CD4-positive, alpha-beta T cell treated with Interleukin-6 at 100 ng/mL for 8 hours (primary cell): ENCODE results near the gene ACER3.
"Not testable (repeated sequence)": the region's sequence is repeated elsewhere in the genome, so short reads cannot be mapped to it uniquely, and the experiment has no call there.

Experiments
- DNase-seq: peaks from one replicate; pipeline ENCODE4 v3.0.0-alpha.2; 2020; ENCODE audit warnings: mixed read lengths, low spot score

ACER3 gene

DNA sequence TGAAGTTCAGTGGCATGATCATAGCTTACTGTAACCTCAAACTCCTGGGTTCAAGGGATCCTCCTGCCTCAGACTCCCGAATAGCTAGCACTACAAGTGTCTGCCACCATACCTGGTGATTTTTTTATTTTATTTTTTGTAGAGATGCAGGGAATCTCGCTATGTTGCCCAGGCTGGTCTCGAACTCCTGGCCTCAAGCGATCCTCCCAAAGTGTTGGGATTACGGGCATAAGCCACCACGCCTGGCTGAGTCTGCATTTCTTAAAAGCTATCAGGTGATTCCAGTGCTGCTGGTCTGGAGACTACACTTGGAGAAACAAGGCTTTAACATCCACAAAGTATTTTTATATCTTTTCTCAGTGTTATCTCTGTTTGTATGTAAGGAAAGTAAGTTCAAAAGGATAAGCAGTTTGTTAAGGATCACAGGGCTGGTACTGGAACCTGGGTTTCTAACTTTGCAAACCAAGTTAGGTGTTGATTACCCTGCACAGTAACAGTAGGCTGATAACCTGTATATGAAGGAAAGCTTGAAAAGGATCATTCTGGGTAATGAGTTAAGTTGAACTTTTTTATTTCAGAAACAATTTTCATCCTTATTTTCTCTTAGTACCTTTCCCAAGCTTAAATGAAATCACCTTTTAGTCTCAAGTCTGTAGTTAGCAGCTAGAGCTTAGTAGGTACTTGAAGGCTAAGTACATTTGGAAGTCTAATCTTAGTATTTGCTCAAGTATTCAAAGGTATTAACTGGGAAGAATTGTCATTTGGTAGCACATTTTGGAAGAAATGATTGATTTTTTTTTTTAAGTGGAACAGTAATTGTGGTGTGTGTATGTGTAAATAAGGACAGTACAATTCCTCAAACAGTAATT, 12.5 kb downstream of the ACER3 start:
- no peak for DNase-seq

DNA sequence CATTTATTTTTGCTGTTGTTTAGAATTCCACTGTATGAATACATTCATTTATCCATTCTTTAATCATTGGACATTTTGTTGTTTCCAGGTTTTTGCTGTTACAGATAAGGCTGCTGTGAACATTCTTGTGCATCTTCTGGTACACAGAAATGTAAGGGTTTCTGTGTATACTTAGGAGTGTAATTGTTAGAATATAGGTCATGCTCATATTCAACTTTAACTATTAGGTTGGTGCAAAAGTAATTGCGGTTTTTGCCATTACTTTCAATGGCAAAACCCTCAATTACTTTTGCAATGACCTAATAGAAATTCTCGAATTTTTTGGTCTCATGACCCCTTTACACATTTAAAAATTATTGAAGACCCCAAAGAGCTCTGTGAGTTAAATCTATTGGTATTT, 17.3 kb downstream of the ACER3 start:
- DNase-seq: no peak

DNA sequence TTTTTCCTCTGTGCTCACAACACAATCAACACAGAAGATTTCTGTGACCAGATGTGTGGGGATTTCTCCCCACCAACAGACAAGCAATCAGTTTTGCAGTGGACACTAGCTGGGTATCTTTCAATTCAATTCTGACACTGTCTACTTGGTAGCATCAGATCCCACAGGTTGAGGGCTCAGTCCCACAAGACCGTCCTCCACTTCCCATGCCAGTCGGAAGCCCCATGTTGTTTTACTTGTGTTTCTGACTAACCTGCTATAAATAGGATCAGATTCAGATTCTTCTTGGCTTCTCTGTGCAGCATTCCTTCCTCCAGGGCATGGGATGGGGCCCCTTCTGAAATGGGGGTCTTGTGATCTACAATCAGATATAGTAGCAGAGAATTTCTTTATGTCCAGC, 19.6 kb downstream of the ACER3 start:
- DNase-seq: no peak

DNA sequence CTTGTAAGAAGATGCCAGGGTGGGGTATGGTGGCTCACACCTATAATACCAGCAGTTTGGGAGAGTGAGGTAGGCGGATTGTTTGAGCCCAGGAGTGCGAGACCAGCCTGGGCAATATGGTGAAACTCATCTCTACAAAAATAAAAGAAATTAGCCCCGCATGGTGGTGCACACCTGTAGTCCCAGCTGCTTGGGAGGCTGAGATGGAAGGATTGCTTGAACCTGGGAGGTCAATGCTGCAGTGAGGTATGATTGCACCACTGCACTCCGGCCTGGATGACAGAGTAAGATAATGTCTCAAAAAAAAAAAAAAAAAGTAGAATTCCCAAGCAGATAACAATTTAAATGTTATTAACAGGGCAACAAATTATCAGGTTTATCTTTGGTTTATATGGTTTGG, 20.2 kb downstream of the ACER3 start:
- DNase-seq: no peak

DNA sequence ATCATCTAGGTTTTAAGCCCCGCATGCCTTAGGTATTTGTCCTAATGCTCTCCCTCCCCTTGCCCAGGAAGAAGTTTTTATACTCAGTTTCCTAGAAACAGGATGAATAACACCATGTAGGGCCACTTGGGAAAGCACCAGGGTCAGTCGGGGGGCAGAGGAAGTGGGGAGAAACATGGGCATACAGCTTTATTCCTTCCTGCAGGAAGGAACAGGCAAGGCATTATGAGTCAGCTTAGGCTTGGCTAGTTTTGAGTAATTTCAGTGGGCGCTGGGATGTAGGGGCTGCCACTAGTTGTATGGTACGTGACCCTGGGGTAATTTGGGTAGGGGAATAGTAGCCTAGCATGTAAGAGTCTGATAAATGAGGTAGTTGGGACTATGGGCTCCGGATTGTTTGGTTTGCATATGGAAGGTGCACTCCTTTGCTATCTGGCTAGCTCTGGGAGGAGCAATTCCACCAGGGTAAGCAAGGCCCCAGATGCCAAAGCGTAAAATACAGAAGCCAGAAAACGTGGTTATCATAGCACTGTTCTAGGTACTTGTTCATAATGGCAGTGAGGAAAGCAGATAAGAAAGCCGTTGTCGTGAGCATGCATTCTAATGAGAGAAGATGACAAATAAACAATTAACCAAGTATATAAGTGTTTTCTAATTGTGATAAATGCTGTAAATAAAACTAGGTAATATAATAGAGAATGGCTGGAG, 24.8 kb downstream of the ACER3 start:
- no peak for DNase-seq

DNA sequence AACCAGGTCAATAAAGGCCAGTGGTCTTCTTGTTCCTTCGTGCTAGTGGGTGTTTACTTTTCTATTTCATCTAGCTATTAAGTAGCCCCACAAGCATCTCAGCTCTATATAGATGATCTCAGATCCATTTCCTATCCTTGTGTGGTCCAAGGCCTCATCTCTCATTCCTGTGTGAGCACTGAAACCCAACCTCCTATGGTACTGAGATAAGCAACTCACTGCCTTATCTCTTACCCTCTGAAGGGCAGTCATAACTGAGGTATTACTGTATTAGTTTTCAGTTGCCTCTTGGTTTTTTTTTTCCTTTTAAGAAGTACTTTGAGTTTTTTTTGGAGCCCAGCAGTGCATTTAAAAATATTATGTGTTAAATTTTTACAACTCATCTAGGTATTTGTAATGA, 28.3 kb downstream of the ACER3 start:
- DNase-seq: no peak

DNA sequence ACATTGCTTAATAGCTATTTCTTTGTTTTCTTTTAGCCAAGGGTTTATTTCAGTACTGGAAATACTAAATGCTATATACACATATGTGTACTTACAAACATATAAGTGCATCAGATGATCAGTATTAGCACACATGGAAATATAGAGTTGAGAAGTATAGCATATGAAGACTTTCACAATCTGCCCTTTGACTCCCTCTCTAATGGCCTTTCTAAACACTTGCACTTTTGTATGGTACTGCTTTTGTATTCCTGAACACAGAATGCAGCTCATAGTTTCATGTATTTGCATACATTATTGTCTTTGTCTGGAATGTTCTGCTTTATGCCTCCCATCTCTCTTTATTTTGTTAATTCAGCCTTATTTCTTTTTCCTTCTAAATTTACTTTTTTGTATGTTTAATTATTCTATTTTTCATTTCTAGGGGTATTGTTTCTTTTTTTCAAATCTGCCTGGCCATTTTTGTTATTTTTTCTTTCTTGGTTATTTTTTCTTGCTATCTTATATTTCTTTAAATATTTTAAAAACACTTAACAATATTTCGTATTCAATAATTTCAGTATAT, 28.8 kb downstream of the ACER3 start:
- DNase-seq: no peak

DNA sequence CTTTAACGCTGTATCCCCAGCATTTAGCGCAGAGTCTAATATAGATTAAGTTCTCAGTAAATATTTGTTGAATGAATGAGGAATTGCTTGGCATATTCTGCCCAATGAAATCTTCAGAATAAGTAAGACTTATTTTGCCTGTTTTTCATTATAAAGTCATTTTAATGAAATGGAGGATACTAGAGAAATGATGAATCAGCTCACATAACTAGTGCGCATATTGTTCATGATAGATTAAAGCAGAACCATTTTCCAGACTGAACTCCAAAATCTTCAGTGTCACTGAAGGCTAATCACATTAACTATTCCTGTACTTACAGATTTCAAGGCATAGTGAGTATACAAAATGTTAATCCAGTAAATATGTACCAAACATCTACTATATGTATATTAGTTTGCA, 29.6 kb downstream of the ACER3 start:
- DNase-seq: no peak

DNA sequence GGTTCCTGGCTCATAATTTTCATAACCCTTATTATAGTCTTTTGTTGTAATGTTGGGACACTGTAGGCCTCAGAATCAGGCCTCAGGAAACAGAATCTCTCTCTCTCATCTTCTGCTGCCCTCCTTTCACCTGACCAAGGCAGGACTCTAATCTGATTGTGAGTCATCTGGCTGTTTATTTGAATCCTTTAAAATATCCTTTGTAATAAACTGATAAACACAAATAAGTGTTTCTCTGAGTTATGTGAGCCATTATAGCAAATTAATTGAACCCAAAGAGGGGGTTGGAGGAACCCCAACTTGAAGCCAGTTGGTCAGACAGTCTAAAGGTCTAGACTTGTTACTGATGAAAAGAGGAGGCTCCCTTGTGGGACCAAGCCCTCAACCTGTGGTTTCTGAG, 30.6 kb downstream of the ACER3 start:
- no peak for DNase-seq

DNA sequence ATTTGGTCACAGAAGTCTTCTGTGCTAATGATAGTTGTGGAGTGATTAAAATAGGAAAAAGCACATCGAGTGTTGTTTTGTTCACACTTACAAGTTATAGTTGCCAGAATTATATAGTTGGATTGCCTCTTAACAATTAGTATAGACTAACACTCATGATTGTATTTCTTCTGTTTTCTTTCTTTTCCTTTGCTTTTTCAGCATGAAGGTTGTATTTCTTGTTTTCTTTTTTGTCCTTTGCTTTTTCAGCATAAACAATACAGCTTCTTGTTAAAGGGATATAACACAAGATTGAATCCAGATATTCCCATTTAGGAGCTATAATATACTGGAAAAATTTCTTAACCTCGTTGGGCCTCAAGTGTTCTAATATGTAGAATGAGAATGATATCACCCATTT, 31.1 kb downstream of the ACER3 start:
- no peak for DNase-seq

DNA sequence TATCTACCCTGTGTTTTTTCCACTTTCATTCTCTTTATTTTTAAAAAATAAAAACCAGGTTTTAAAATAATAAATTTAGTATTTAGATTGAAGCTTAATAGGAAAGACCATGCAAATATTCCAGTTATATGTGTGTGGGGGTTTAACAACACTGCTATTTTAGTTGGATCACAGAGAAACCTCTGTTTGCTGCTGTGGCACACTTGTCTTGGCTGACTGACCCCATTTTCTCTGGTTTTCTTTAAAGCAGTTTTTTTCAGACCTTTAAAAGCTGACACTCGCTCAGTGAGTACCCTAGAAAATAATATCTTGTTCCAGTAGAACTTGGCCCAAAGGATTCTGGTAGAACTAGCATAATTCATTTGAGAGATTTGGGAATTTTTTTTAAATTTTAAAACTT, 31.6 kb downstream of the ACER3 start:
- DNase-seq: no peak

DNA sequence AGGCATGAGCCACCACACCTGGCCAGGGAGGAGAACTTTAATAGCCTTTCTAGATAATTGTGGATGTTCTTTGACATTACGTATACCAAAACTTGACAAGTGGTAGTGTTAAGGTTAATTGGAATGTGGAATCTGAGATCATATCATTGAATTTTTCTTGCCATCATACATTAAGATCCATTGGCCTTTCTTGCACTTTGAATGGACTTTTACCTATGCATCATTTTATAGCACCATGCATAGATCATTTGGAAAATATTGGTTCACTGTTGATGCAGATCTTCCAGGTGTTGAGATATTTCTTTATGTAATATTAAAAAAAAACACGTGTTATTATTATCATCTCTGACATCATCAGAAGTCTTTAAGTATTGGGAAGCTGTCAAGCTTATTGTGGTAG, 36.5 kb downstream of the ACER3 start:
- DNase-seq: no peak

DNA sequence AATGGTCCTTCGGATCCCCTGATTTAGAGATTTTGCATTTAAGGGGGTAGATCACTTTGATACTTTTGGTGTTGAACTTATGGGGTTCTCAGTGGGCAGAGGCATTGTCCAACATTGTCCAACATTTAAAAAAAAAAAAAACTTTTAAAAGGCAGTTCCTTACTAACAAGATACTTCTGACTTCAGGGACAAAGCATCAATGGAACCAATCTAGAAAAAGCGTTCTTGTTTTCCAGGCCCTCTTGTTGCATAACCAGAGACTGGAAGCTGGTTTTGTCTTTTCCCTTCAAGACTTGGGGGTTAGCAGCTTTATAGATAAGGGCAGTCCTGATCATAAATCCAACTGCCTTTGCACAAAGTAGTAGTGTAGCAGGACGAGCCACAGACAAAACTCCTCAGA, 40.4 kb downstream of the ACER3 start:
- no peak for DNase-seq

DNA sequence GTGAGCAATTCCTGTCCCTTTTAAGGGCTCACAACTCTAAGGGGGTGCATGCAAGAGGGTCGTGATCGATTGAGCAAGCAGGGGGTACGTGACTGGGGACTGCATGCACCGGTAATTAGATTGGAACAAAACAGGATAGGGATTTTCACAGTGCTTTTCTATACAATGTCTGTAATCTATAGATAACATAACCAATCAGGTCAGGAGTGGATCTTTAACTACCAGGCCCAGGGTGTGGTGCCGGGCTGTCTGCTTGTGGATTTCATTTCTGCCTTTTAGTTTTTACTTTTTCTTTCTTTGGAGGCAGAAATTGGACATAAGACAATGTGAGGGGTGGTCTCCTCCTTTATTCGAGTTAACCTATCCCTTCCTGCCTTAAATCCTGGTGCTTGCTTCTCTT, 40.9 kb downstream of the ACER3 start:
- not testable (repeated sequence) for DNase-seq

DNA sequence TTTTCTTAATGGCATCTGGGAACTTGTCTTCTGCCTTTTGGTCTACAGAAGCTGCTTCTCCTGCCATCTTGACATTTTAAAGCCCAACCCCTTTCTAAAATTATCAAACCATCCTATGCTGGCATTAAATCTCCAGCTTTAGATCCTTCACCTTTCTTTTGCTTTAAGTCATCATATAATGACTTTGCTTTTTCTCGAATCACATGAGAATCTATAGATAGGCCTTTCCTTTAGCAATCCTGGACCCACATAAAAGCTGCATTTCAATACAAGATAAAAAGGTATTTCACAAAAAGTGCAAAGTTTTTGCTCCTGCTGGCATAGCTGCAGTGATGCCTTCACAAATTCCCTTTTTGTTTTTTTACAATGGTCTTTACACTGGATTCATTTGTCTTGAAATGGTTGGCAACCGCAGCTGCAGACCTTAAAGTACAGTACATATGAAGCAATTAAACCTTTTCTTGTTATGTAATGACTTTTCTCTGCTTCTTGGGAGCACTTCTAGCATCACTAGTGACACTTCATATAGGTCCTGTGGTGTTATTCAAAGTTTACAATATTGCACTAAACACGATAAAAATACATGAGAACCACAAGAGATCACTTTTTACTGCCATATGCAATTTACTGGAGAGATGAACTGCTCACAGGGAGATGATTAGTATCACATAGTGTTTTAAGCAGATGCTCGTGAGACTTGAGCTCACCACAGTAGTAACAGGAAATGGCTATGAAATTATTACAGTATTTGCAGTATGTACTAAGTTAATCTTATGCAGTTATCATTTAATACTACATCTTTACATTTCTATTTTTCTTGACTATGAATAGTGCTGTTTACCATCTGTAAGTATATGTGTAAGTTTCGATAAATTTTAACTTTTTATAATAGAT, 41.6 kb downstream of the ACER3 start:
- no peak for DNase-seq

DNA sequence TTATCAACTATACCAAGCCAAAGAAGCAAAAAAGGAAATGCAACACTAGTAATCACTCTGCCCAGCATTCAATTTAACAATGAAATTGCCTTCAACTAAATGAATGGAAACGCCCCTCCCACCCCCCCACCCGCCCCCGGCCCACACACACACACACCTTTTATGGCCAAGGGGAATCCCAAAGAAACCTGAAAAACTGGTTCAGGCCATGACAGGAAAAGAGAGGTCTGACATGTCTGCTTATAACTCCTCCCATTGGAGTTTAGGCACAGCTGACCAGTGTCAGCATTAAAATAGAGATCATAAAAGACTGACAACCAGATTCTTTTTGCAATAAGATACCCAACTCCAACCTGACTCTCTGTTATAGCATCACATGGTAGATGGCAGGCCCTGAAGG, 42.6 kb downstream of the ACER3 start:
- DNase-seq: no peak

DNA sequence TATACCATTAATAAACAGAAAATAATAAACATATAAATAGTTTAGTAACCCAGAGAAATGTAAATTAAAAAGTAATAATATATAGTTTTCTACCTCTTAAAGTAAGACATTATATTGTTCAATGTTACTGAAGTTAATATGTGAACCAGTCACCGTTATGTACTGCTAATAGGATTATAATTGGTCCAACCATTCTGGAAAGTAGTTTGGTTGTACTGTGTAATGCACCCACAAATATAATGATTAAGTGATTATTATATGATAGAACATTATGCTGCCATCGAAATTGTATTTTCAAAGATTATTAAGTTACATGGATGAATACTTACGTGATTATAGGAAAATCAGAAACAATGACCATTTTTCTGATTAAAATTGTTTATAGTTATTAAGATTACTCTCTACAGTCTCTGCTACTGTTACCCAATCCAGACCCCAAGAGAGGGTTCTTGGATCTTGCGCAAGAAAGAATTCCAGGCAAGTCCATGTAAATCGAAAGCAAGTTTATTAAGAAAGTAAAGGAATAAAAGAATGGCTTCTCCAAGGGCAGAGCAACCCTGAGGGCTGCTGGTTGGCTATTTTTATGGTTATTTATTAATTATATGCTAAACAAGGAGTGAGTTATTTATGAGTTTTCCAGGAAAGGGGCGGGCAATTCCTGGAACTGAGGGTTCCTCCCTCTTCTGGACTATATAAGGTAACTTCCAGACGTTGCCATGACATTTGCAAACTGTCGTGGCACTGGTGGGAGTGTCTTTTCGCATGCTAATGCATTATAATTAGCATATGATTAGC, 50.1 kb downstream of the ACER3 start:
- no peak for DNase-seq

DNA sequence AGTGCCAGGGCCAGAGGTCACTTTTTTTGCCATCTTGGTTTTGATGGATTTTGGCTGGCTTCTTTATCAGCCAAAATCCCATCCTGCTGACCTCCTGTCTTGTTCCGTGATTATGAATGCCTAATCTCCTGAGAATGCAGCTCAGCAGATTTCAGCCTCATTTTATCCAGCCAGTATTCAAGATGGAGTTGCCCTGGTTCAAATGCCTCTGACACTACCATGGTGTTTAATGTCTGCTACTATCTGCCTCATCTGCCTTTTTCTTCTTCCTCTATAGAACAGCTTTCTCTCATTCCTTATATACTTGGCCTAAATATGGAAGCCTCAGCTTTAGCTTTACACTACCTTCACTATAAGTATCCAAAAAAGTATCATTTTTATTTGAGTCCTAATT, 50.7 kb downstream of the ACER3 start:
- DNase-seq: no peak

DNA sequence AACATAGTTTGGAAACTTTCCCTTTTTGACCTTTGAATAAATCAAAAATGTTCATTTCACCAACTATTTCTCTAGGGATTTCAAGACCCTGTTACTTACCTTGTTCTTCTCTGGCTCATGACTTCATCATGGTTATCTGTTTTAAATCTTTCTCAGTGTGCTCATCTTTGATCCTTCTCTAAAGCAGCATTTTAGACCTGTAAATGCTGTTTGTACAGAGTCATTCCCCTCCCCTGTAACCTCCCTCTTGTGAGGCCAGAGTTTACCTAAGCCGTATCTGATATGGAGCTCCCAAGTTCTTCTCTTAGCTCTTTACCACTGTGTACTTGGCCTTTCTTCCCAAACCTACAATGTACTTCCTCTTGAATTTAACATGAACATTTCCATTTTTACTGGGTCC, 56.0 kb downstream of the ACER3 start:
- no peak for DNase-seq

DNA sequence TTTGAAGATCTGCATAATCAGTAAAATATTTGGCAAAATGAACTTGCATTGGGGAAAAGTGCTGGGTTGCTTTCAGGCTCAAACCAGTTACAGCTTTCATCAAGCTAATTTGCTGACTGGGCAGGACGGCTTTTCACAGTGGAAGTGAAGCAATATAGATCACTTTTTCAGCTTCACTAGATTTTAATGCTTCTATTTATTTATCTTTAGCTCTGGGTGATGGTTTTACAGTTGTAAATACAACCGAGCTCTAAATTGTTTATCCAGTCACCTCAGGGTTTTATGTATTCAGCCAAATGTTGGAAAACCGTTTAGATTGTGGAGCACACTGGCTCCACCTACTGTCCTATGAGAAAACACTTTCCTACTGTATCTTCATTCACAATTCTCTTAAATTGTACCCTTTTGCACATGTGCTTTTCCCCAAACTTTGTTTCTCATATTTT, 58.2 kb downstream of the ACER3 start:
- peak; percentile 6 for DNase-seq

DNA sequence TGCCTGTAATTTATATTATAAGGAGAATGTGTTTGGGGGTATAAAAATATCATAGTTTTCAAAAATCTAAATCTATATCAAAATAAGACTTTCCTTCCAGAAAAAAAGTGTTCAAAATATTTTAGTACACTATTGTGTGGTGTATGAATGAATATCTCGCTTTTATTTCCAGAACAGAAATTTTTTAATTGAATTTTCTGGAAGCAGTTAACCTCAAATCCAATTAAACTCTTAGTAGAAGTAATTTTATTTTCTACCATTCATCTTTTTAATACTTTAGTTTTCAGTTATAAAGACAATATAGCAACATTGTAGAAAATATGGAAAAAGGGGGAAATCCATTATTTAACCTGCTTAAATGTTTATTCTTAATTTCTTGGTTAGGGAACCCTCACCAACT, 58.7 kb downstream of the ACER3 start:
- no peak for DNase-seq
